Activated CD4-positive, alpha-beta memory T cell treated with anti-CD3 and anti-CD28 coated beads, Interleukin-2, amount 10 ng/mL, durations not matched to agents 7 days and 5 days (primary cell): ENCODE results near the gene SLC26A11. TPM values are rescaled to one million over a fixed set of nuclear protein-coding genes. Genes with fewer than 3 reads are reported as not detected.

Source experiments
- CTCF ChIA-PET: fragments of 350-600 bp; sonication (Branson Sonifier 250); formaldehyde crosslinking; loops from one replicate; lab custom pipeline; 2021; ENCODE audit warnings: antibody characterized with exemption, inconsistent platforms; lab: Charles Lee
- POLR2A ChIA-PET: fragments of 350-600 bp; sonication (Branson Sonifier 250); formaldehyde crosslinking; loops from one replicate; lab custom pipeline; 2021; ENCODE audit warnings: antibody characterized with exemption; lab: Charles Lee
- DNase-seq: peaks from one replicate; pipeline ENCODE4 v3.0.0-alpha.2; 2020
- H3K27ac Mint-ChIP-seq: one replicate; pipeline ENCODE4 v1.8.0; 2021; ENCODE audit warnings: mild to moderate bottlenecking, mixed read lengths
- H3K27me3 Mint-ChIP-seq: one replicate; pipeline ENCODE4 v1.8.0; 2021; ENCODE audit warnings: mixed read lengths
- H3K36me3 Mint-ChIP-seq: one replicate; pipeline ENCODE4 v1.8.0; 2021; ENCODE audit warnings: low read depth, mixed read lengths
- H3K4me1 Mint-ChIP-seq: one replicate; pipeline ENCODE4 v1.8.0; 2021; ENCODE audit warnings: mixed read lengths
- H3K4me3 Mint-ChIP-seq: one replicate; pipeline ENCODE4 v1.8.0; 2021; ENCODE audit warnings: mild to moderate bottlenecking, mixed read lengths
- H3K9me3 Mint-ChIP-seq: one replicate; pipeline ENCODE4 v1.8.0; 2021; ENCODE audit warnings: mixed read lengths
- total RNA-seq, 2 experiments: library from RNA; stranded (reverse); gene quantifications; one replicate each; pipeline ENCODE4 v1.2.3, GENCODE V29; 2021

Gene SLC26A11
- total RNA-seq, 2 experiments from 2014 or later = 16.0 to 20.0 TPM

DNA sequence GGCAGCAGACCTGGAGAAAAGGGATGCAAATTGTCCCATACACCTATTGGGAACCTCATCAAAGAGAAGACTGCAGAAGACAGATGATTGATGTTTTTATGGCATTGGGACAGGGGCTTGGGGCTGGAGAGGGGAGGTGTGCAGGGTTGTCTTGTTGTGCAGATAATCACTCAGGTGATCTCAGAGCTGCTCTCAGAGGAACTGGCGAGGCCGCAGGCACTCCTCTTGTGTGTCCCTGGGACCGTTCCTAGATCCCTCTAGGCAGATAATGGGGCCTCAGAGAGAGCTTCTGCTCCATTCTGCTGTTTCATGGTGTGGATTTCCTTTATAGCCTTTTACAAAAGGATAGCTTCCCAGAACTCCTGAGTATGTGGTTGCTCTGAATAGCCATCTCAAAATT lies 42.1 kb downstream of the SLC26A11 start:
- POLR2A ChIA-PET = interaction anchor here (1.0 to 20.7 kb wide), 8 partner anchors 2 to 833 kb away, joined by 3 to 390 read pairs (median 38); partner anchors contain the start of genes EIF4A3, RNF213, SGSH and SLC26A11
- peak overlapping the region; percentile 92 for H3K27ac Mint-ChIP-seq
- H3K4me1 Mint-ChIP-seq = peaks cover 52% of the 10 kb centered on the region
- no peak for DNase-seq
- CTCF ChIA-PET = no interaction called here
- no peaks in the 10 kb centered on the region for H3K27me3 Mint-ChIP-seq
- H3K4me3 Mint-ChIP-seq = peak overlapping the region; percentile 99
- no peaks in the 10 kb centered on the region for H3K9me3 Mint-ChIP-seq
- H3K36me3 Mint-ChIP-seq = peaks cover 43% of the 10 kb centered on the region

DNA sequence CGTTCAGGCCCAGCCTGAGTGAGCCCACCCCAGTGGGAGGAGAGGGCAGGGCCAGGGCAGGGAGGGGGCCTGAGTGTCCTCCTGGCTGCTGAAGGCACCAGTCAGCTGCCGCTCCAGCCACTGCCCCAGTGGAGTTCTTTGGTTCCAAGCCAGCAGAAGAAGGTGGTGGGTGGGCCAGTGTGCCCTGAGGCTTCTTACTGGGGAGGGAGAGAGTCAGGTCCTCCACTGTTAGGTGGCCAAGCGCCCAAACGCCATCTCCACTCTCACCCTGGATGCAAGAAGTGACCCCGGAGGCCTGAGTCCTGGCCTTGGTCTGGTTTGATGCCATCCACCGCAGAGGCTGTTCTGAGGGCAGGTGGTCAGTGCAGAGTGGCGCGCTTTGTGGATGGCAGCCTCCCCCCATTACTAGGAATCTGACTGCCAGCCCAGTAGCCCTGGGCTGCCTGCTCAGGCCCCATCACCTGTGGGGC lies 42.6 kb downstream of the SLC26A11 start:
- Mint-ChIP-seq H3K9me3 (no peaks in the 10 kb centered on the region), H3K4me3 (peak overlapping the region; percentile 99), H3K36me3 (peaks cover 48% of the 10 kb centered on the region), H3K27me3 (no peaks in the 10 kb centered on the region), H3K4me1 (peaks cover 51% of the 10 kb centered on the region), H3K27ac (peak overlapping the region; percentile 92)
- DNase-seq = no peak
- ChIA-PET POLR2A (interaction anchor here (1.0 to 20.7 kb wide), 9 partner anchors 2 to 162 kb away, joined by 3 to 390 read pairs (median 24); partner anchors contain the start of genes EIF4A3, GAA, RNF213 and SGSH), CTCF (interaction anchor here (0.6 to 4.3 kb wide), 3 partner anchors 8 to 161 kb away, joined by 3 to 33 read pairs (median 3); partner anchors contain the start of gene GAA)

GRCh38 chr17:80263253-80264204 lies 43.3 kb downstream of the SLC26A11 start:
- Mint-ChIP-seq H3K27me3 (no peaks in the 10 kb centered on the region), H3K27ac (peak overlapping the region; percentile 92), H3K4me3 (peak overlapping the region; percentile 99), H3K9me3 (no peaks in the 10 kb centered on the region), H3K4me1 (peaks cover 47% of the 10 kb centered on the region), H3K36me3 (peaks cover 48% of the 10 kb centered on the region)
- ChIA-PET CTCF (interaction anchor here (0.6 to 4.3 kb wide), 5 partner anchors 9 to 162 kb away, joined by 3 to 33 read pairs (median 3); partner anchors contain the start of gene GAA), POLR2A (interaction anchor here (0.8 to 20.7 kb wide), 14 partner anchors 3 to 267 kb away, joined by 3 to 390 read pairs (median 6); partner anchors contain the start of genes EIF4A3, GAA, RNF213 and SGSH)
- DNase-seq = peak; percentile 94

DNA sequence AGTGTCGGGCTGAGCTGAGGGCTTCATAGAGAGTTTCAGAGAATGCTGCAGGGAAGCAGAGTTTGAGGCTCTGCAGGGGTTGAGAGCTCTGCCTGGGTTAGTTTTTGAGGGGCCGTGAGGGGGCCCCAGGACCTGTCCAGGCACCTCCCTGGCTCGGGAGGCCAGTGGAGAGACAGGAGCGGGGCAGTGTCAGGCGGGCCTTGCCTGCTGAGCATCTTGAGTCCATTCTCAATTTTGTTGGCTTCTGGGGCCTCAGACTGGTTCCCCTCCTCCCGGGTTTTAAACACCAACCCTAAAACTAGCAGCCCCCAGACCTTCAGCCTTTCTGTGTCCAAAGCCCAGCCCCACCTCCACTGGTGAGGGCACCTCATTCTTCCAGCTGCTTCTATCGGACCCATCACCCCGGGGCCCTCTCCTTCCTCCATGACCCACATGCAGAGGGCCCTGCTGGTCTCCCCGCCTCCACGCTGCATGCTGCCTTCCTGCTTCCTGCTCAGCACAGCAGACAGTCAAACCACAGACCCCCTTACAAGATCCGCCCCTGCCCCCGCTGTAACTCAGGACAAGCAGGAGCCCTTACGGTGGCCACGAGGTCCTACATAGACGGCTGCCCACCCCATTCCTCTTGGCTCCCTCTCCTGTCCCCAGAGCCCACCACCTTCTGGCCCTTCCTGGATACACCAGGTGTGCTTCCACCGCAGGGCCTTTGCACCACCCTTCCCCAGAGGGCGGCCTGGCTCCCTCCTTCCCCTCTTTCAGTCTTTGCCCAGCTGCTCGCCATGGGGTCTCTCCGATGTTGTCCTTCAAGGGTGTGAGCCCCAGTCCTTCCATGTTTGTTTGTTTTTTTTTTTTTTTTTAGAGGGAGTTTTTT lies 44.2 kb downstream of the SLC26A11 start:
- H3K9me3 Mint-ChIP-seq = no peaks in the 10 kb centered on the region
- H3K27ac Mint-ChIP-seq = peak overlapping the region; percentile 92
- peaks cover 48% of the 10 kb centered on the region for H3K36me3 Mint-ChIP-seq
- H3K4me3 Mint-ChIP-seq = peak overlapping the region; percentile 99
- no peaks in the 10 kb centered on the region for H3K27me3 Mint-ChIP-seq
- ChIA-PET CTCF (interaction anchor here (1.2 to 4.3 kb wide), 3 partner anchors 10 to 163 kb away, joined by 3 to 33 read pairs (median 5); partner anchors contain the start of gene GAA), POLR2A (interaction anchor here (0.8 to 20.7 kb wide), 15 partner anchors 4 to 268 kb away, joined by 3 to 390 read pairs (median 5); partner anchors contain the start of genes EIF4A3, GAA, RNF213 and SGSH)
- DNase-seq = peak; percentile 76
- H3K4me1 Mint-ChIP-seq = peaks cover 38% of the 10 kb centered on the region

DNA sequence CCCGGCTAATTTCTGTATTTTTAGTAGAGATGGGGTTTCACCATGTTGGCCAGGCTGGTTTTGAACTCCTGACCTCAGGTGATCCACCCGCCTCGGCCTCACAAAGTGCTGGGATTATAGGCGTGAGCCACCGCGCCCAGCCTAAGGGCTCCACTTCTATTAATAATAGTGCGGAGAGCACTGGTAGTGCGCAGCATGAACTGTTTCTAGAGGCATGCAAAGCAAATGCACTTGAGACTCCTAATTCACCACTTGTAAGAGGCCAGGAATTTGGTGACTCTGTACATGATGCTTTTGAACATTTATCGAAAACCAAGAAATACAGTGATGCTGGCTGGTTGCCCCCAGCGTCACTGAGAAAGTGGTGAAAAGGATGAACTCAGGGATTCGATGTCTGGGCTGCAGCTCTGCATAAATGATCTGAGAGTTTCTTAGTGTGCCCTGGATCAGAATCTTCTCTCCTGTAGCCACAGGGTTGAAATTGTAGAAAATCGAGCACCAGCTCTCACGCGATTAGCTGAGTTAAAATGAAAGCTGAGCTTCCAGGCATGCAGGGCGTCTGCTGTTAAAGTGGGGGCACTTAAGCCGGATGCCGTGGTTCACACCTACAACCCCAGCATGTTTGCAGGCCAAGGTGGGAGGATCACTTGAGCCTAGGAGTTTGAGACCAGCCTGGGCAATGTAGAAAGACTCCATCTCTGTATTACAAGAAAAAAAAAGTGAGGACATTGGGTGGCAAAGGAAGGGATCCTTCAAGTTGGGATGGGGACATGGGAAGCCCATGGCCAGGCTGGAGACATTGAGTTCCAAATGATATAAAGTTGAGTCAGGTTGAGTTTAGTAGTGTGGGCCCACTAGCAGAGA lies 45.2 kb downstream of the SLC26A11 start:
- Mint-ChIP-seq H3K4me1 (peaks cover 33% of the 10 kb centered on the region), H3K9me3 (no peaks in the 10 kb centered on the region), H3K27me3 (no peaks in the 10 kb centered on the region), H3K36me3 (peaks cover 45% of the 10 kb centered on the region), H3K27ac (peak overlapping the region; percentile 92), H3K4me3 (peak overlapping the region; percentile 99)
- ChIA-PET POLR2A (interaction anchor here (0.8 to 20.7 kb wide), 16 partner anchors 5 to 164 kb away, joined by 3 to 390 read pairs (median 8); partner anchors contain the start of genes EIF4A3, GAA, RNF213 and SGSH), CTCF (interaction anchor here (2.4 to 4.3 kb wide), 2 partner anchors 11 to 164 kb away, joined by 5 to 33 read pairs; partner anchors contain the start of gene GAA)
- peak; percentile 88 for DNase-seq

GRCh38 chr17:80267391-80267790 lies 47.2 kb downstream of the SLC26A11 start:
- H3K27ac Mint-ChIP-seq = peak overlapping the region; percentile 65
- no peaks in the 10 kb centered on the region for H3K9me3 Mint-ChIP-seq
- ChIA-PET POLR2A (interaction anchor here (0.6 to 20.7 kb wide), 7 partner anchors 4 to 121 kb away, joined by 3 to 390 read pairs (median 11); partner anchors contain the start of genes RNF213, SGSH and SLC26A11), CTCF (no interaction called here)
- DNase-seq = no peak
- peaks cover 38% of the 10 kb centered on the region for H3K36me3 Mint-ChIP-seq
- H3K4me3 Mint-ChIP-seq = peak overlapping the region; percentile 99
- no peaks in the 10 kb centered on the region for H3K27me3 Mint-ChIP-seq
- H3K4me1 Mint-ChIP-seq = peaks cover 31% of the 10 kb centered on the region

DNA sequence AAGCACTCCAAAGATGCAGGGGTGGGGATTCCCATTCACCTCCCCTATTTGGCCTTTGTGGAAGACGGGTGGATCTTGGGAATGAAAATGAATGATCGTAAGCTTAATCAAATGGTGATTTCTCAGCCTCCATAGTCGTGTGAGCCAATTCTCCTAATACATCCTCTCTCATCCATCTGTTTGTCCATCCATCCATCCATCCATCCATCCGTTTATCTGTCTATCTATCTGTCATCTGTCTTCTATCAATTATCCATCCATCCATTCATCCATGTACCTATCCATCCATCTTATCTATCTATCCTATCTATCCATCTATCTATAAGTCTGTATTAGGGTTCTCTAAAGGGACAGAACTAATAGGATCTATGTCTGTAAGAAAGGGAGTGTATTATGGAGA lies 48.2 kb downstream of the SLC26A11 start:
- Mint-ChIP-seq H3K36me3 (peaks cover 48% of the 10 kb centered on the region), H3K4me3 (no peak overlapping the region), H3K27me3 (no peaks in the 10 kb centered on the region), H3K9me3 (no peaks in the 10 kb centered on the region), H3K4me1 (peaks cover 36% of the 10 kb centered on the region), H3K27ac (no peak overlapping the region)
- ChIA-PET POLR2A (interaction anchor here (0.7 to 20.7 kb wide), 5 partner anchors 2 to 123 kb away, joined by 3 to 390 read pairs (median 5); partner anchors contain the start of gene RNF213), CTCF (interaction anchor here (0.7 kb wide), 1 partner anchor 34 kb away, joined by 3 read pairs; no protein-coding TSS in a partner anchor)
- DNase-seq = no peak

DNA sequence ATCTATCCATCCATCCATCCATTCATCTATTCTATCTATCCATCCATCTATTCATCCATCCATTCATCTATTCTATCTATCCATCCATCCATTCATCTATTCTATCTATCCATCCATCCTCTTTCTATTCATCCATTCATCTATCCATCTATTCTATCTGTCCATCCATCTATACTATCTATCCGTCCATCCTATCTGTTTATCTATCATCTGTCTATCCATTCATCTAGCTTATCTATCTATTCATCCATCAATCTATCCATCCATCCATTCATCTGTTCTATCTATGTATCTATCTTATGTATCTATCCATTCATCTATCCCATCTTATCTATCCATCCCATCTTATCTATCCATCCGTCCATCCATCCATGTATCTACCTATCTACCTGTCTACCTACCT lies 49.2 kb downstream of the SLC26A11 start:
- Mint-ChIP-seq H3K4me1 (peaks cover 42% of the 10 kb centered on the region), H3K27me3 (no peaks in the 10 kb centered on the region)

GRCh38 chr17:80270104-80270503 lies 49.9 kb downstream of the SLC26A11 start:
- H3K4me1 Mint-ChIP-seq = peaks cover 45% of the 10 kb centered on the region
- ChIA-PET POLR2A (interaction anchor here (0.9 to 20.7 kb wide), 5 partner anchors 1 to 169 kb away, joined by 3 to 390 read pairs (median 5); partner anchors contain the start of genes GAA and RNF213), CTCF (interaction anchor here (1.2 kb wide), 1 partner anchor 73 kb away, joined by 4 read pairs; no protein-coding TSS in a partner anchor)
- no peaks in the 10 kb centered on the region for H3K9me3 Mint-ChIP-seq
- H3K4me3 Mint-ChIP-seq = peak overlapping the region; percentile 14
- DNase-seq = no peak
- H3K27me3 Mint-ChIP-seq = no peaks in the 10 kb centered on the region
- H3K36me3 Mint-ChIP-seq = peaks cover 43% of the 10 kb centered on the region
- no peak overlapping the region for H3K27ac Mint-ChIP-seq

More for the DNA sequence above, 49.2 kb downstream of the SLC26A11 start:
- H3K4me3 Mint-ChIP-seq = no peak overlapping the region
- H3K27ac Mint-ChIP-seq = no peak overlapping the region
- peaks cover 46% of the 10 kb centered on the region for H3K36me3 Mint-ChIP-seq
- ChIA-PET POLR2A (interaction anchor here (0.9 to 20.7 kb wide), 4 partner anchors 1 to 168 kb away, joined by 3 to 390 read pairs (median 198); partner anchors contain the start of genes GAA and RNF213), CTCF (no interaction called here)
- DNase-seq = no peak
- H3K9me3 Mint-ChIP-seq = no peaks in the 10 kb centered on the region

- peaks cover 39% of the 10 kb centered on the region for H3K36me3 Mint-ChIP-seq
- H3K27me3 Mint-ChIP-seq = no peaks in the 10 kb centered on the region
- peak overlapping the region; percentile 45 for H3K4me3 Mint-ChIP-seq
- DNase-seq = peak; percentile 57
- H3K9me3 Mint-ChIP-seq = no peaks in the 10 kb centered on the region
- POLR2A ChIA-PET = interaction anchor here (0.8 to 20.7 kb wide), 5 partner anchors 10 to 169 kb away, joined by 3 to 390 read pairs (median 4); partner anchors contain the start of genes GAA and RNF213
- H3K4me1 Mint-ChIP-seq = peaks cover 45% of the 10 kb centered on the region
- H3K27ac Mint-ChIP-seq = peak overlapping the region; percentile 73
- CTCF ChIA-PET = interaction anchor here (1.0 to 1.2 kb wide), 2 partner anchors 18 to 74 kb away, joined by 3 to 4 read pairs; no protein-coding TSS in a partner anchor
Measured at GRCh38 chr17:80270836-80271235, 50.6 kb downstream of the SLC26A11 start.
